Loucy (cell line): Measurements from ENCODE around the gene OR6T1.

ENCODE experiments used
- H2AFZ ChIP-seq: fragments of 200-600 bp; sonication (generic); 2 replicates; pipeline ENCODE4 v1.6.0; 2016; ENCODE audit warnings: antibody characterized with exemption, mild to moderate bottlenecking, low read length, moderate library complexity
- H3F3A ChIP-seq: fragments of 200-600 bp; 2 replicates; pipeline ENCODE4 v1.6.0; 2016; ENCODE audit warnings: antibody characterized with exemption, low read depth, mild to moderate bottlenecking
- H3K27me3 ChIP-seq: fragments of 200-600 bp; sonication (generic); 2 replicates; pipeline ENCODE4 v1.6.1; 2014; ENCODE audit warnings: low read length, mild to moderate bottlenecking; ENCODE audit not compliant: insufficient read depth, poor library complexity, severe bottlenecking
- H3K36me3 ChIP-seq: fragments of 200-600 bp; sonication (generic); 2 replicates; pipeline ENCODE4 v1.6.1; 2016; ENCODE audit warnings: low read length; ENCODE audit not compliant: insufficient read depth
- H3K4me1 ChIP-seq: fragments of 200-600 bp; sonication (generic); 2 replicates; pipeline ENCODE4 v1.5.1; 2014; ENCODE audit warnings: low read length, mild to moderate bottlenecking; ENCODE audit not compliant: insufficient read depth, poor library complexity, severe bottlenecking
- H3K4me2 ChIP-seq: fragments of 200-600 bp; sonication (generic); 2 replicates; pipeline ENCODE4 v1.6.0; 2014; ENCODE audit warnings: antibody characterized with exemption, low read length, low read depth, mild to moderate bottlenecking; ENCODE audit not compliant: poor library complexity, severe bottlenecking
- H3K4me3 ChIP-seq: fragments of 200-600 bp; sonication (generic); 2 replicates; pipeline ENCODE4 v1.5.1; 2014; ENCODE audit warnings: low read length, mild to moderate bottlenecking, mixed read lengths; ENCODE audit not compliant: poor library complexity, severe bottlenecking
- H3K79me2 ChIP-seq: fragments of 200-600 bp; sonication (generic); 2 replicates; pipeline ENCODE4 v1.6.1; 2014; ENCODE audit warnings: low read length; ENCODE audit not compliant: insufficient read depth
- H3K9ac ChIP-seq: fragments of 200-600 bp; sonication (generic); 2 replicates; pipeline ENCODE4 v1.6.0; 2014; ENCODE audit warnings: mild to moderate bottlenecking, low read depth, low read length, moderate library complexity; ENCODE audit not compliant: poor library complexity, severe bottlenecking
- H3K9me2 ChIP-seq: fragments of 200-600 bp; sonication (generic); replicated peaks from 2 replicates; pipeline ENCODE4 v1.6.1; 2016; ENCODE audit warnings: low read depth, low read length, mixed read lengths
- H3K9me3 ChIP-seq: fragments of 200-600 bp; sonication (generic); 2 replicates; pipeline ENCODE4 v1.6.1; 2014; ENCODE audit warnings: mild to moderate bottlenecking, antibody characterized with exemption, low read length, low read depth; ENCODE audit not compliant: insufficient read depth
- H4K20me1 ChIP-seq: fragments of 200-600 bp; sonication (generic); 2 replicates; pipeline ENCODE4 v1.6.0; 2014; ENCODE audit warnings: antibody characterized with exemption, low read length, mild to moderate bottlenecking; ENCODE audit not compliant: insufficient read depth, poor library complexity, severe bottlenecking
- CTCF ChIP-seq: fragments of 200-600 bp; sonication (generic); conservative IDR thresholded peaks from 2 replicates; pipeline ENCODE4 v1.5.1; 2014; ENCODE audit warnings: mild to moderate bottlenecking, antibody characterized with exemption, low read length
- EZH2phosphoT487 ChIP-seq: fragments of 200-600 bp; IDR thresholded peaks from 2 replicates; pipeline ENCODE4 v1.6.1; 2018; ENCODE audit warnings: antibody characterized with exemption, mild to moderate bottlenecking, moderate library complexity, borderline replicate concordance

The OR6T1 gene

GRCh38 chr11:123899792-123900191, 43.8 kb downstream of the OR6T1 start:
- no peaks in the 10 kb centered on the region for H3K27me3 ChIP-seq
- H3F3A ChIP-seq: no peaks in the 10 kb centered on the region
- no peaks in the 10 kb centered on the region for H3K36me3 ChIP-seq
- no peak overlapping the region for H3K4me2 ChIP-seq
- no peak overlapping the region for H2AFZ ChIP-seq
- no peaks in the 10 kb centered on the region for H3K9me2 ChIP-seq
- no peaks in the 10 kb centered on the region for H3K9me3 ChIP-seq
- no peaks in the 10 kb centered on the region for H4K20me1 ChIP-seq
- H3K4me3 ChIP-seq: no peak overlapping the region
- no peak overlapping the region for H3K9ac ChIP-seq
- no peaks in the 10 kb centered on the region for H3K79me2 ChIP-seq
- no peaks in the 10 kb centered on the region for H3K4me1 ChIP-seq
- no peak for TF ChIP-seq CTCF
- no peak for TF ChIP-seq EZH2phosphoT487
